Mucosa of stomach (tissue), 1 donor: ENCODE measurements around the gene ZIC2.

Experiments
- H3K27me3 ChIP-seq: one replicate; pipeline ENCODE4 v1.7.0; 2013; ENCODE audit warnings: mild to moderate bottlenecking, low read length; ENCODE audit not compliant: control insufficient read depth, insufficient read depth
- H3K36me3 ChIP-seq: one replicate; pipeline ENCODE4 v1.7.0; 2013; ENCODE audit warnings: low read length; ENCODE audit not compliant: control insufficient read depth, insufficient read depth
- H3K4me1 ChIP-seq: one replicate; pipeline ENCODE4 v1.7.0; 2013; ENCODE audit warnings: mild to moderate bottlenecking, low read length; ENCODE audit not compliant: control insufficient read depth, insufficient read depth
- H3K4me3 ChIP-seq: one replicate; pipeline ENCODE4 v1.7.0; 2013; ENCODE audit warnings: low read length
- H3K9ac ChIP-seq: one replicate; pipeline ENCODE4 v1.7.0; 2013; ENCODE audit warnings: mild to moderate bottlenecking, low read length, moderate library complexity
- H3K9me3 ChIP-seq: one replicate; pipeline ENCODE4 v1.7.0; 2013; ENCODE audit warnings: mild to moderate bottlenecking, low read length, moderate library complexity; ENCODE audit not compliant: control insufficient read depth
- donor health status: Pancreatic carcinoma.

ZIC2 gene

DNA sequence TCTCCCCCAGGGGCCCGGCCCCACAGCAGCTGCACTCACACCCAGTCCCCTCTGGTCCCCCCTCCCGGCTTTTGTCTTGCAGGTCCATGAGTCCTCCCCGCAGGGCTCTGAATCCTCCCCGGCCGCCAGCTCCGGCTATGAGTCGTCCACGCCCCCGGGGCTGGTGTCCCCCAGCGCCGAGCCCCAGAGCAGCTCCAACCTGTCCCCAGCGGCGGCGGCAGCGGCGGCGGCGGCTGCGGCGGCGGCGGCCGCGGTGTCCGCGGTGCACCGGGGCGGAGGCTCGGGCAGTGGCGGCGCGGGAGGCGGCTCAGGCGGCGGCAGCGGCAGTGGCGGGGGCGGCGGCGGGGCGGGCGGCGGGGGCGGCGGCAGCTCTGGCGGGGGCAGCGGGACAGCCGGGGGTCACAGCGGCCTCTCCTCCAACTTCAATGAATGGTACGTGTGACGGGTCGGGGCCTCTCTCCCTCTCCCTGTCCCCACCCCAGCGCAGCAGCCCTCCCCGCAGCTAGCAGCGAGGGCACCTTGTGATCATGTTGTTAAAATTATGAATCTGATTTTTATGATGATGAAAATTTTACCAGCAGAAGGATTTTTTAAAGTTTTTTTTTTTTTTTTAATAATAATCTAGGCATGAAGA is 3.8 kb downstream of the ZIC2 start:
- peaks cover 18% of the 10 kb centered on the region for H3K4me1 ChIP-seq

DNA sequence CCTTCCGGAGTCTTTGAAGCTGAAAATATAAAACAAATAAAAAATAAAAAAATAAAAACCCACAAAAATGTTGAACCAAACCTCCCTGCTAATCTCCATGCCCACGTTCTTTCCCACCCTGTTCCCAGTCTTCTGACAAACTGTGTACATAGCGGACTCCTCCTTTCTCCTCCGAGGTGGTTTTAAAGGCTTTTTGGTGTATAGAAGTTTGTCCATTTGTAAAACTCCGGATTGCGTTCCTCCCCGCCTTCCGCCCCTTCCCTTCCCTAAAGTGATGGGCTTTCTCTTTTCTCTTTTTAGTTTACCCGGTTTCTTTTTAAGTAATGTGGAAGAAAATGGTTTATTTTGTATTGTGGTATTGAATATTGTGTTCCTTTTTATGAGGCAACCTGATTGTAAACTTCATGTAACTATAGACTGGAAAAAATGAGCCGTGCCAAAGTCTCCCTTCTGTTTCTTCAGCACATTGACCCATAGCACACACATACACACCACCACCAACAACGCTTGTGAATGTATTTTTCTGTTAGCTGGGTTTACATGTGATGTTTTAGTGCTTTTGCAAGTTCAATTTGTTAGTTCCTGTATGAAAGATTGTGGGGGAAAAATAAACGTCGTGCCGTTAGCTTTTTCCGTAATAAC is 4.4 kb downstream of the ZIC2 start:
- Histone ChIP-seq H3K27me3 (peaks cover 91% of the 10 kb centered on the region), H3K9ac (no peak overlapping the region)

More for the DNA sequence above, 3.8 kb downstream of the ZIC2 start:
- no peaks in the 10 kb centered on the region for H3K36me3 ChIP-seq
- no peak overlapping the region for H3K4me3 ChIP-seq
- H3K9me3 ChIP-seq: no peaks in the 10 kb centered on the region
- H3K9ac ChIP-seq: no peak overlapping the region
- H3K27me3 ChIP-seq: peaks cover 85% of the 10 kb centered on the region

DNA sequence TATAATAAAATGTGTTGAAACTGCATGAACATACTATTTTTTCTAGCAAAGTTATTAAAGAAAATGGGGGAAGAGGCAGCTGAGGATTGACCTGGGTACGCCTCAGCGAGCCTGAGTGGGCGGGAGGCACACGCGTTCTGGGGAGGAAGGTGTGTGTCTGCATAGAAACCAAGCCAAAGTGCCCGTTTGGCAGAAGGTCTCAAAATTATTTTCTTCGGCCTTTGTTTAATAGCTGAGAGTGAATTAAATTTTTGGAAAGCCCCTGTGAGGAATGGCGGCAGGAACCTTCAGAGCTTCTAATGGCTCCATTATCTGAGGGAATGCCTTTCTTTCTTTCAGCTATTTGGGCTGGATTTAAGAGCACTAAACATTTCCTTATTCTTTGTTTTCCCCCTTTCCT is 5.2 kb downstream of the ZIC2 start:
- Histone ChIP-seq H3K36me3 (no peaks in the 10 kb centered on the region), H3K9me3 (no peaks in the 10 kb centered on the region), H3K4me1 (peaks cover 21% of the 10 kb centered on the region), H3K27me3 (peaks cover 94% of the 10 kb centered on the region), H3K9ac (no peak overlapping the region), H3K4me3 (no peak overlapping the region)

More for the DNA sequence above, 4.4 kb downstream of the ZIC2 start:
- Histone ChIP-seq H3K4me3 (no peak overlapping the region), H3K9me3 (no peaks in the 10 kb centered on the region), H3K36me3 (no peaks in the 10 kb centered on the region), H3K4me1 (peaks cover 21% of the 10 kb centered on the region)

DNA sequence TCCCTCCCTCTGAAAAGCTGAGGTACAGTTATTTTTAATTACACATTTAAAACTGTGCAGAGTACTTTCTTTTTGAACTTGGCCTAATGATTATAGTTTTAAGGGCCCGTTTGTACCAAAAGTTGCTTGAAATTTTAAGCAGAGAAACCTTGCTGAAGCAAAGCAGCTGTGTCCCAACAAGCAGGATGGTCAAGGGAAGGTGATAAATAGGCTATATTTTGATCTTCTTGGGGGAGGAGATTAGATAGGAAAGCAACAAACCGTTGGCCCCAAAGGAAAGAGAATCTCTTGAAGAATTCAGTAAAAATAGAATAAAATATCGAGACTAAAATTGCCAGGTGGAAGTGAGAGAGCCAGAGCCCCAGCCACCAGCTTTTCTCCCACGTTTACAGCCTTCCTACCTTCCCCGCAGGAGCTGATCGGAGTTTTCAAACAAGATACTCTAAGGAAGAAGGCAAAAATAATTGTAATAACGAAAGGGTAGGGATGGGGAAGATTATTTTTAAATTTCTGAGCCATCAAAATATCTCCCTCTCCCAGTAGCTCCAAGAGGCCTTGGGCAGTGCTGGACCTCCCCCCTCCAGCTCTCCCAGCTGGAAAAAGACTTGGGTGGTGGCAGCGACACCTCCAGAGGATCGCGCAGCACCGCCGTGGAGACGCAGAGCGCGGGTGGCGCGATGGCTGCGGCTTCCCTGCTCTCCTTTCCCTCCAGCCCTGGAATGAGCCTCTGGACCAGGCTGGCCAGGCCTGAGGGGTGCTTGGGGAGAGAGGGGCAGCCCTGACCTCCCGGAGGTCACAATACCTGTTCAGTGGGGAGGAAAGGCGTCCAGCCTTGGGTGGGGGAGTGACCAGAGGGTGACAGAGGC is 5.8 kb downstream of the ZIC2 start:
- H3K9ac ChIP-seq: no peak overlapping the region
- H3K9me3 ChIP-seq: no peaks in the 10 kb centered on the region
- H3K27me3 ChIP-seq: peaks cover 95% of the 10 kb centered on the region
- H3K4me1 ChIP-seq: peaks cover 19% of the 10 kb centered on the region
- no peaks in the 10 kb centered on the region for H3K36me3 ChIP-seq
- no peak overlapping the region for H3K4me3 ChIP-seq

- H3K27me3 ChIP-seq: peaks cover 94% of the 10 kb centered on the region
- H3K4me3 ChIP-seq: no peak overlapping the region
- peaks cover 18% of the 10 kb centered on the region for H3K4me1 ChIP-seq
- H3K9me3 ChIP-seq: no peaks in the 10 kb centered on the region
- H3K36me3 ChIP-seq: no peaks in the 10 kb centered on the region
- no peak overlapping the region for H3K9ac ChIP-seq
Observed at GRCh38 chr13:99988529-99989275, 7.1 kb downstream of the ZIC2 start.

DNA sequence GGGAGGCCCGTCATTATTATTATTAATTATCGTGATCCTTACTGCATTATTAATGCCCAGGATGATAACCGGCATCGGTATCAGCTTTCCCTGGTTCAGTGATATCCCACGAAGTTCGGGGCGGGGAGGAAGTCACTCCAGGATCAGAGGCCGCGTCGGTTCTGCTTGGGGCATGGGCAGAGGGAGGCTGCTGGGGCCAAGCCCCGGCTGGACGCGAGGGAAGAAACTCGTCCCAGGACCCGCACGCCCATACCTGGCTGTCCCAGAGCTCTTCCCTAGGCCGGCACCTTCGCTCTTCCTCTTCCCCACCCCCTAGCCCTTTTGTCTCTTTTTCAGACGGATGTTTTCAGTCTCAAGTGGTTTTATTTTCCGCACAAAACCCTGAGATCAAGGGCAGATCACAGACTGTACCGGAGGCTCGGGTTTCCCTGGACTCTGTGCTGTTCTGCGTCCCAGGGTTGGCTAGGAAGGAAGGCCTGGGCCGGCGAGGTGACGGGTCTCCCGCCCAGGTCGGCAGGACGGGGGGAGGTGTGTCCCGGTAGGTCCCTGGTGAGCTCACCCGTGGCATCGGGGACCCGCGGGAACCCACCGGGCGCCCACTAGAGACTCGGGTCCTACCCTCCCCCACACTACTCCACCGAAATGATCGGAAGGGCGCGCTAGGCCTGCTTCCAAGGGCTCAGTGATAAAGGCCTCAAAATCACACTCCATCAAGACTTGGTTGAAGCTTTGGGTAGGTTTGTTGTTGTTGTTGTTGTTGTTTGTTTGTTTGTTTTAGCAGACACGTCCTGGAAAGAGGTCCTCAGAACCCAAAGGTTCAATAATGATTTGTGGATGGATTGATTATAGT is 7.9 kb downstream of the ZIC2 start:
- no peaks in the 10 kb centered on the region for H3K36me3 ChIP-seq
- no peaks in the 10 kb centered on the region for H3K9me3 ChIP-seq
- H3K4me1 ChIP-seq: peaks cover 18% of the 10 kb centered on the region
- H3K9ac ChIP-seq: no peak overlapping the region
- no peak overlapping the region for H3K4me3 ChIP-seq
- H3K27me3 ChIP-seq: peaks cover 94% of the 10 kb centered on the region

- H3K9ac ChIP-seq: no peak overlapping the region
- H3K4me1 ChIP-seq: peaks cover 18% of the 10 kb centered on the region
- no peaks in the 10 kb centered on the region for H3K36me3 ChIP-seq
- no peaks in the 10 kb centered on the region for H3K9me3 ChIP-seq
- peaks cover 95% of the 10 kb centered on the region for H3K27me3 ChIP-seq
- no peak overlapping the region for H3K4me3 ChIP-seq
Observed at GRCh38 chr13:99990126-99990977, 8.8 kb downstream of the ZIC2 start.

- Histone ChIP-seq H3K27me3 (peaks cover 99% of the 10 kb centered on the region), H3K9me3 (no peaks in the 10 kb centered on the region), H3K4me1 (peaks cover 18% of the 10 kb centered on the region), H3K9ac (no peak overlapping the region), H3K4me3 (no peak overlapping the region), H3K36me3 (no peaks in the 10 kb centered on the region)
Observed at GRCh38 chr13:99991013-99991827, 9.6 kb downstream of the ZIC2 start.

GRCh38 chr13:99991828-99992775 is 10.5 kb downstream of the ZIC2 start:
- Histone ChIP-seq H3K9ac (no peak overlapping the region), H3K27me3 (peaks cover 99% of the 10 kb centered on the region), H3K4me1 (peaks cover 18% of the 10 kb centered on the region), H3K4me3 (no peak overlapping the region), H3K36me3 (no peaks in the 10 kb centered on the region), H3K9me3 (no peaks in the 10 kb centered on the region)
